ENCODE measurements around the gene RBBP8NL. TPM values are rescaled to one million over a fixed set of nuclear protein-coding genes. Genes with fewer than 3 reads are reported as not detected.
A peak's percentile ranks its signal among the peaks of the same experiment; 100 is the strongest.
"Not testable (repeated sequence)": the region's sequence is repeated elsewhere in the genome, so short reads cannot be mapped to it uniquely, and the experiment has no call there.

RBBP8NL gene
- total RNA-seq, 1 donor from 2014 or later: not detected

- H3K9ac ChIP-seq (ENCODE audit: low read depth in 1 of 3, low read length in 3 of 3): no peak overlapping the region
- no peaks in the 10 kb centered on the region for H3K36me3 ChIP-seq (ENCODE audit: control insufficient read depth in 3 of 3, insufficient read depth in 3 of 3, low read length in 3 of 3)
- H3K4me3 ChIP-seq (ENCODE audit: low read length in 3 of 3): no peak overlapping the region
- H3K27me3 ChIP-seq (ENCODE audit: control insufficient read depth in 3 of 3, insufficient read depth in 3 of 3, low read length in 3 of 3): peaks cover 11 to 44% (median 42%) of the 10 kb centered on the region in 3 donors
- no peak overlapping the region for H3K27ac ChIP-seq (ENCODE audit: low read depth, low read length)
- peaks cover 12 to 17% (median 16%) of the 10 kb centered on the region in 3 donors for H3K4me1 ChIP-seq (ENCODE audit: control insufficient read depth in 3 of 3, insufficient read depth in 3 of 3, low read length in 3 of 3)
- no peaks in the 10 kb centered on the region for H3K9me3 ChIP-seq (ENCODE audit: control insufficient read depth in 3 of 3, low read length in 3 of 3)
Measured at GRCh38 chr20:62430866-62431447, 3.6 kb upstream of the RBBP8NL start.

GRCh38 chr20:62430311-62430853 is 3.0 kb upstream of the RBBP8NL start:
- peaks cover 10 to 41% (median 39%) of the 10 kb centered on the region in 3 donors for H3K27me3 ChIP-seq (ENCODE audit: control insufficient read depth in 3 of 3, insufficient read depth in 3 of 3, low read length in 3 of 3)
- H3K27ac ChIP-seq (ENCODE audit: low read depth, low read length): no peak overlapping the region
- no peak overlapping the region for H3K9ac ChIP-seq (ENCODE audit: low read depth in 1 of 3, low read length in 3 of 3)
- H3K4me3 ChIP-seq (ENCODE audit: low read length in 3 of 3): no peak overlapping the region
- no peaks in the 10 kb centered on the region for H3K9me3 ChIP-seq (ENCODE audit: control insufficient read depth in 3 of 3, low read length in 3 of 3)
- H3K4me1 ChIP-seq (ENCODE audit: control insufficient read depth in 3 of 3, insufficient read depth in 3 of 3, low read length in 3 of 3): peaks cover 12 to 17% (median 16%) of the 10 kb centered on the region in 3 donors
- no peaks in the 10 kb centered on the region for H3K36me3 ChIP-seq (ENCODE audit: control insufficient read depth in 3 of 3, insufficient read depth in 3 of 3, low read length in 3 of 3)

DNA sequence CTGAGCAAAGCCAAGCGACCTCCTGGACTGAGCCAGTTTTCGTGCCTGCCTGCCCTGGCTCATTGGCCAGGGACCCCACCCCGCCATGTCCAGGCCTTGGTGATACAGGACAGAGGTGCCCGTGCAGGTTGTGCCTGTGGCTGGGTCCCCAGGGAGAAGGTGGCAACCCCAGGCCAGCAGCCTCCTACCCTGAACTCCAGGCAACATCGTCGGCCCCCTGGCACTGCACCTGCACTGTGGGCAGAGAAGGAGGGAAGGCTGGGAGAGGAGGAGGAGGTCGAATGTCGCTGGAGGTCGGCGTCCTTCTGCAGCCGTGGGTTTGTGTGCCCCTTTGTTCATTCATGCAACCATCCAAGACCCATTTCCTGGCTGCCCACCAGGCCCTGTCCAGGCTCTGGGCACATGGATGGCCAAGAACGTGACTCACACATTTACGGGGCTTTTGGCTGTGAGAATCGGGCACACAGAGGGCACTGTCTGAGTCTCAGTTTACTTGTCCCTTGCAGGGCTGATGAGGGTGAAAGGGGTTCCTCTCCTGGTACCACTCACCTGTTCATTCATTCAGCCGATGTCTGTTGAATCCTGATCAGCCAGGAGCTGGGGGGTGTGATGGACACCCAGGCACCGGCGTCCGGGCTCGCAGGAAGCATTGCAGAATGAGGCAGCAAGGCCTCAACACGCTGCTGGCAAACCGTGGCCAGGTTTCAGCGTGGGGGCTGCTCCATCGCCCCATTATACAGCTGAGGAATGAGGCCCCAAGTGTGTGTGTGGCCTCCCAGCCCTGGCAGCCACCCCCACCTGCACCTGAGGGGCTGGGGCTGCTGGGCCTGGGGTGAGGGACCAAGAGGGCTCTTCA is 2.3 kb upstream of the RBBP8NL start:
- peaks cover 11 to 41% (median 41%) of the 10 kb centered on the region in 3 donors for H3K27me3 ChIP-seq (ENCODE audit: control insufficient read depth in 3 of 3, insufficient read depth in 3 of 3, low read length in 3 of 3)

GRCh38 chr20:62428396-62429295 is 1.3 kb upstream of the RBBP8NL start:
- Histone ChIP-seq H3K9me3 (ENCODE audit: control insufficient read depth in 3 of 3, low read length in 3 of 3) (no peaks in the 10 kb centered on the region), H3K27me3 (ENCODE audit: control insufficient read depth in 3 of 3, insufficient read depth in 3 of 3, low read length in 3 of 3) (peaks cover 19 to 50% (median 45%) of the 10 kb centered on the region in 3 donors), H3K4me1 (ENCODE audit: control insufficient read depth in 3 of 3, insufficient read depth in 3 of 3, low read length in 3 of 3) (peaks cover 5 to 6% (median 5%) of the 10 kb centered on the region in 3 donors), H3K36me3 (ENCODE audit: control insufficient read depth in 3 of 3, insufficient read depth in 3 of 3, low read length in 3 of 3) (no peaks in the 10 kb centered on the region), H3K4me3 (ENCODE audit: low read length in 3 of 3) (no peak overlapping the region), H3K9ac (ENCODE audit: low read depth in 1 of 3, low read length in 3 of 3) (no peak overlapping the region), H3K27ac (ENCODE audit: low read depth, low read length) (no peak overlapping the region)

More for the DNA sequence above, 2.3 kb upstream of the RBBP8NL start:
- Histone ChIP-seq H3K9ac (ENCODE audit: low read depth in 1 of 3, low read length in 3 of 3) (peak overlapping the region in 1 of 3 donors; percentile 25), H3K36me3 (ENCODE audit: control insufficient read depth in 3 of 3, insufficient read depth in 3 of 3, low read length in 3 of 3) (no peaks in the 10 kb centered on the region), H3K4me1 (ENCODE audit: control insufficient read depth in 3 of 3, insufficient read depth in 3 of 3, low read length in 3 of 3) (peaks cover 12 to 16% (median 16%) of the 10 kb centered on the region in 3 donors), H3K4me3 (ENCODE audit: low read length in 3 of 3) (no peak overlapping the region), H3K27ac (ENCODE audit: low read depth, low read length) (no peak overlapping the region), H3K9me3 (ENCODE audit: control insufficient read depth in 3 of 3, low read length in 3 of 3) (no peaks in the 10 kb centered on the region)

DNA sequence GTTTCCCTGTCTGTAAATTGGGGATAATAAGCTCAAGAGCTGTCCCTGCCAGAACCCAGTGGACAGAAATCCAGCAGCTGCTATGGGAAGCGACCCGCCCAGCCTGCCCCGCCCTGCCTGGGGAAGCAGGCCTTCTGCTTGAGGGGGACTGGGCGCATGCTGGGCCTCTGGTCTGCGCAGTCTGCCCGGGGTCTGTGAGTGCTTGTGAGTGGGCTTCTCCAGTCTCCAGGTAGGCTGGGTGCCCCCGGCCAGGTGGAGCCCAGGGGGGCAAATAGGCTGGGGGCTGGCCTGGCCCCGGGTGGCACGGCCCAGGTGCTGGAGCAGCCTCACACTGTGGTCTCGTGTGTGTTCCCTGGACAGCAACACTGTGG is 648 bp upstream of the RBBP8NL start:
- Histone ChIP-seq H3K27me3 (ENCODE audit: control insufficient read depth in 3 of 3, insufficient read depth in 3 of 3, low read length in 3 of 3) (peaks cover 22 to 57% (median 52%) of the 10 kb centered on the region in 3 donors), H3K9ac (ENCODE audit: low read depth in 1 of 3, low read length in 3 of 3) (no peak overlapping the region), H3K4me1 (ENCODE audit: control insufficient read depth in 3 of 3, insufficient read depth in 3 of 3, low read length in 3 of 3) (no peaks in the 10 kb centered on the region), H3K9me3 (ENCODE audit: control insufficient read depth in 3 of 3, low read length in 3 of 3) (no peaks in the 10 kb centered on the region), H3K4me3 (ENCODE audit: low read length in 3 of 3) (no peak overlapping the region), H3K27ac (ENCODE audit: low read depth, low read length) (no peak overlapping the region), H3K36me3 (ENCODE audit: control insufficient read depth in 3 of 3, insufficient read depth in 3 of 3, low read length in 3 of 3) (no peaks in the 10 kb centered on the region)

DNA sequence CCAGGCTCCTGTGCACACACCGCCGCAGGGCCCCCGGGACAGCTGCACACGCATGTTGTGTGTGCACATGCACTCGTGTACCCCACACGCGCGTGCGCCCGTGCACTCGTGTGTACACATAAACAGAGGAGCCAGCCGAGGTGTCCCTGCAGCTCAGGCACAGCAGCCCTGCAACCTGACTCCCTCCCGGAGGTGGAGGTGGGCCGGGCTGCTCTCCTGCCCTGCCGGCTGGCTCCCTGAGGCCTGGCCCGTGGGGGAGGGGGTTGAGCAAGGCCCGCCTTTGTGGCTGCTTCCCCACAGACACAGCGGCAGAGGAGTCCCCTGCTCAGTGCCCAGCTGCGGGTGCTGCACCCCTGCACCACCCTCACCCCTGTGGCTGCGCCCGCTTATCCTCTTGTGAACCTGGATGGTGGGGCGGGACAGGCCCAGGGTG is 624 bp downstream of the RBBP8NL start:
- Histone ChIP-seq H3K9me3 (ENCODE audit: control insufficient read depth in 3 of 3, low read length in 3 of 3) (no peaks in the 10 kb centered on the region), H3K27me3 (ENCODE audit: control insufficient read depth in 3 of 3, insufficient read depth in 3 of 3, low read length in 3 of 3) (peaks cover 22 to 62% (median 52%) of the 10 kb centered on the region in 3 donors)

GRCh38 chr20:62426059-62426348 is 1.3 kb downstream of the RBBP8NL start:
- H3K4me1 ChIP-seq (ENCODE audit: control insufficient read depth in 3 of 3, insufficient read depth in 3 of 3, low read length in 3 of 3); H3K9ac ChIP-seq (ENCODE audit: low read depth in 1 of 3, low read length in 3 of 3); H3K4me3 ChIP-seq (ENCODE audit: low read length in 3 of 3); H3K9me3 ChIP-seq (ENCODE audit: control insufficient read depth in 3 of 3, low read length in 3 of 3); H3K27ac ChIP-seq (ENCODE audit: low read depth, low read length); H3K36me3 ChIP-seq (ENCODE audit: control insufficient read depth in 3 of 3, insufficient read depth in 3 of 3, low read length in 3 of 3): not testable (repeated sequence)
- peaks cover 22 to 65% (median 52%) of the 10 kb centered on the region in 3 donors for H3K27me3 ChIP-seq (ENCODE audit: control insufficient read depth in 3 of 3, insufficient read depth in 3 of 3, low read length in 3 of 3)

More for the DNA sequence above, 624 bp downstream of the RBBP8NL start:
- Histone ChIP-seq H3K9ac (ENCODE audit: low read depth in 1 of 3, low read length in 3 of 3) (no peak overlapping the region), H3K4me1 (ENCODE audit: control insufficient read depth in 3 of 3, insufficient read depth in 3 of 3, low read length in 3 of 3) (no peaks in the 10 kb centered on the region), H3K27ac (ENCODE audit: low read depth, low read length) (no peak overlapping the region), H3K36me3 (ENCODE audit: control insufficient read depth in 3 of 3, insufficient read depth in 3 of 3, low read length in 3 of 3) (no peaks in the 10 kb centered on the region), H3K4me3 (ENCODE audit: low read length in 3 of 3) (no peak overlapping the region)

- peaks cover 22 to 64% (median 52%) of the 10 kb centered on the region in 3 donors for H3K27me3 ChIP-seq (ENCODE audit: control insufficient read depth in 3 of 3, insufficient read depth in 3 of 3, low read length in 3 of 3)
- no peaks in the 10 kb centered on the region for H3K4me1 ChIP-seq (ENCODE audit: control insufficient read depth in 3 of 3, insufficient read depth in 3 of 3, low read length in 3 of 3)
- H3K9me3 ChIP-seq (ENCODE audit: control insufficient read depth in 3 of 3, low read length in 3 of 3): peaks cover 0 to 3% (median 0%) of the 10 kb centered on the region in 3 donors
- H3K27ac ChIP-seq (ENCODE audit: low read depth, low read length): no peak overlapping the region
- H3K9ac ChIP-seq (ENCODE audit: low read depth in 1 of 3, low read length in 3 of 3): no peak overlapping the region
- H3K36me3 ChIP-seq (ENCODE audit: control insufficient read depth in 3 of 3, insufficient read depth in 3 of 3, low read length in 3 of 3): no peaks in the 10 kb centered on the region
- H3K4me3 ChIP-seq (ENCODE audit: low read length in 3 of 3): no peak overlapping the region
Measured at GRCh38 chr20:62425281-62426058, 1.9 kb downstream of the RBBP8NL start.
